A549 (cell line): ENCODE measurements around the gene SEMA3B.

Experiments used
- EHF ChIP-seq: fragments of 250-450 bp; sonication (Bioruptor Pico); IDR thresholded peaks from 2 replicates; pipeline ENCODE4 v1.5.0; 2020; ENCODE audit warnings: mild to moderate bottlenecking
- ESRRA ChIP-seq: fragments of 150-350 bp; IDR thresholded peaks from 2 replicates; pipeline ENCODE4 v1.6.1; 2014; ENCODE audit warnings: mild to moderate bottlenecking, low read length, borderline replicate concordance
- FOSL2 ChIP-seq, 2 experiments: fragments of 450-650 bp in 1 of 2; fragments of >200 bp in 1 of 2; sonication (Bioruptor Twin) in 1 of 2; formaldehyde crosslinking; IDR thresholded peaks; 2 replicates each; pipeline versions ENCODE4 v1.5.0 to v1.6.1; 2016 to 2020; ENCODE audit warnings: mild to moderate bottlenecking in 1 of 2, moderate library complexity in 1 of 2
- JUNB ChIP-seq: fragments of >200 bp; sonication (Bioruptor Twin); formaldehyde crosslinking; IDR thresholded peaks from 2 replicates; pipeline ENCODE4 v1.6.1; 2016
- PBX3 ChIP-seq: IDR thresholded peaks from 2 replicates; pipeline ENCODE4 v1.6.1; 2012
- POLR2AphosphoS2 ChIP-seq: conservative IDR thresholded peaks from 2 replicates; pipeline ENCODE4 v1.6.1; 2012; ENCODE audit warnings: low read length, improper control_type of control experiment, inconsistent platforms
- REST ChIP-seq: fragments of 200-600 bp; sonication (generic); IDR thresholded peaks from 2 replicates; pipeline ENCODE4 v1.6.1; 2016; ENCODE audit warnings: antibody characterized with exemption, mild to moderate bottlenecking, moderate library complexity

GRCh38 chr3:50298836-50299637 lies 30.1 kb downstream of the SEMA3B start, which contains the start of the genes HYAL3 and NAA80:
- TF ChIP-seq POLR2AphosphoS2 = no peak
- TF ChIP-seq PBX3 = no peak
- TF ChIP-seq JUNB = no peak
- TF ChIP-seq ESRRA = no peak
- TF ChIP-seq REST = no peak
- TF ChIP-seq EHF = no peak
- no peak for TF ChIP-seq FOSL2 (IDR thresholded peaks at IDR 0.05)
- no peak for TF ChIP-seq FOSL2 (CRISPR knock-in tag; IDR thresholded peaks at IDR 0.05)
